ENCODE results near the gene VEGFC.

Gene VEGFC

GRCh38 chr4:176680668-176681180 is 112.0 kb downstream of the VEGFC start:
- DNase-seq (ENCODE audit: low spot score) = no peak

- DNase-seq (ENCODE audit: low spot score) = no peak
Observed at GRCh38 chr4:176676901-176677300, 115.8 kb downstream of the VEGFC start.

GRCh38 chr4:176675810-176676209 is 116.9 kb downstream of the VEGFC start:
- no peak for DNase-seq (ENCODE audit: low spot score)

- peak; percentile 6 for DNase-seq (ENCODE audit: low spot score)
Observed at GRCh38 chr4:176671532-176671931, 121.2 kb downstream of the VEGFC start.

- DNase-seq (ENCODE audit: low spot score) = no peak
Observed at GRCh38 chr4:176668324-176668723, 124.4 kb downstream of the VEGFC start.

GRCh38 chr4:176664964-176665363 is 127.8 kb downstream of the VEGFC start:
- DNase-seq (ENCODE audit: low spot score) = no peak

- no peak for DNase-seq (ENCODE audit: low spot score)
Observed at GRCh38 chr4:176660561-176660960, 132.2 kb downstream of the VEGFC start.

- peak; percentile 8 for DNase-seq (ENCODE audit: low spot score)
Observed at GRCh38 chr4:176656108-176656507, 136.6 kb downstream of the VEGFC start.

- no peak for DNase-seq (ENCODE audit: low spot score)
Observed at GRCh38 chr4:176654565-176655216, 138.0 kb downstream of the VEGFC start.

GRCh38 chr4:176653401-176654220 is 139.1 kb downstream of the VEGFC start:
- no peak for DNase-seq (ENCODE audit: low spot score)

- DNase-seq (ENCODE audit: low spot score) = no peak
Observed at GRCh38 chr4:176646311-176646710, 146.4 kb downstream of the VEGFC start.

GRCh38 chr4:176645246-176645960 is 147.3 kb downstream of the VEGFC start:
- DNase-seq (ENCODE audit: low spot score) = no peak

- no peak for DNase-seq (ENCODE audit: low spot score)
Observed at GRCh38 chr4:176642472-176642871, 150.2 kb downstream of the VEGFC start.

- no peak for DNase-seq (ENCODE audit: low spot score)
Observed at GRCh38 chr4:176641237-176641636, 151.5 kb downstream of the VEGFC start.

- DNase-seq (ENCODE audit: low spot score) = no peak
Observed at GRCh38 chr4:176638992-176639391, 153.7 kb downstream of the VEGFC start.

- DNase-seq (ENCODE audit: low spot score) = no peak
Observed at GRCh38 chr4:176636292-176636691, 156.4 kb downstream of the VEGFC start.

GRCh38 chr4:176635372-176636261 is 157.1 kb downstream of the VEGFC start:
- peak; percentile 14 for DNase-seq (ENCODE audit: low spot score)

All from AG08396 (cell line).